H1 (cell line): Measurements from ENCODE around the gene BCL11A. TPM values are rescaled to one million over a fixed set of nuclear protein-coding genes. Genes with fewer than 3 reads are reported as not detected.

ENCODE experiments used
- CTCF ChIA-PET: fragments of 300-600 bp; sonication (Branson Sonifier 250); formaldehyde crosslinking; loops from one replicate; lab custom pipeline; 2021; ENCODE audit not compliant: partially characterized antibody; lab: Charles Lee
- POLR2A ChIA-PET: fragments of 300-600 bp; sonication (Branson Sonifier 250); formaldehyde crosslinking; loops from one replicate; lab custom pipeline; 2021; ENCODE audit warnings: inconsistent platforms; ENCODE audit not compliant: partially characterized antibody; lab: Charles Lee
- DNase-seq, 2 experiments: peaks; one replicate each; pipeline versions ENCODE4 v3.0.0 to v3.0.0-alpha.2; 2010 to 2022; ENCODE audit warnings: low spot score in 2 of 2, low read depth in 1 of 2, mixed read lengths in 1 of 2
- FAIRE-seq: peaks from 2 replicates; lab custom pipeline; 2011; peaks lifted over from hg19 to GRCh38; lab: Jason Lieb, UNC
- H2AFZ ChIP-seq: 2 replicates; pipeline ENCODE4 v1.8.1; 2012; ENCODE audit warnings: low read length, inconsistent platforms
- H2AK5ac ChIP-seq: 2 replicates; pipeline ENCODE4 v1.6.1; 2013; ENCODE audit warnings: low read depth, low read length
- H2BK120ac ChIP-seq: replicated peaks from 2 replicates; pipeline ENCODE3; 2013; ENCODE audit warnings: low read depth, low read length, inconsistent platforms
- H2BK12ac ChIP-seq: 2 replicates; pipeline ENCODE4 v1.6.1; 2013; ENCODE audit warnings: low read depth, low read length
- H2BK15ac ChIP-seq: 2 replicates; pipeline ENCODE4 v1.6.1; 2013; ENCODE audit warnings: low read length
- H2BK20ac ChIP-seq: 2 replicates; pipeline ENCODE4 v1.6.1; 2013; ENCODE audit warnings: low read length
- H2BK5ac ChIP-seq: 2 replicates; pipeline ENCODE4 v1.6.1; 2013; ENCODE audit warnings: low read depth, low read length
- H3K14ac ChIP-seq: 2 replicates; pipeline ENCODE4 v1.6.1; 2013; ENCODE audit warnings: inconsistent platforms; ENCODE audit not compliant: insufficient read length
- H3K18ac ChIP-seq: 2 replicates; pipeline ENCODE4 v1.6.1; 2013; ENCODE audit warnings: low read length; ENCODE audit errors: extremely low read depth
- H3K23ac ChIP-seq: 2 replicates; pipeline ENCODE4 v1.6.1; 2013; ENCODE audit warnings: inconsistent platforms; ENCODE audit not compliant: insufficient read length
- H3K23me2 ChIP-seq: 2 replicates; pipeline ENCODE4 v1.6.1; 2013; ENCODE audit warnings: low read depth, low read length
- H3K27ac ChIP-seq: 2 replicates; pipeline ENCODE4 v1.6.1; 2011; ENCODE audit warnings: low read depth, low read length, inconsistent platforms
- H3K27me3 ChIP-seq, 4 experiments: replicated peaks in 1 of 4; 1 replicate in 1 of 4; 2 replicates in 3 of 4; pipeline versions ENCODE4 v1.6.1 to v1.8.1; 2011 to 2013; ENCODE audit warnings: low read length in 3 of 4, mild to moderate bottlenecking in 3 of 4, inconsistent platforms in 2 of 4, mixed read lengths in 2 of 4, moderate library complexity in 1 of 4; ENCODE audit not compliant: control insufficient read depth in 3 of 4, insufficient read depth in 3 of 4; ENCODE audit errors: extremely low read depth in 1 of 4
- H3K36me3 ChIP-seq, 4 experiments: 2 replicates each; pipeline versions ENCODE4 v1.6.1 to v1.8.1; 2011 to 2013; ENCODE audit warnings: mild to moderate bottlenecking in 4 of 4, low read length in 3 of 4, moderate library complexity in 2 of 4, control low read depth in 1 of 4, inconsistent platforms in 1 of 4; ENCODE audit not compliant: insufficient read depth in 4 of 4, control insufficient read depth in 2 of 4
- H3K4ac ChIP-seq: replicated peaks from 2 replicates; pipeline ENCODE3; 2013; ENCODE audit warnings: low read length, low read depth, mixed read lengths, inconsistent platforms; ENCODE audit not compliant: insufficient read length
- H3K4me1 ChIP-seq, 4 experiments: replicated peaks in 1 of 4; 1 replicate in 1 of 4; 2 replicates in 3 of 4; pipeline versions ENCODE4 v1.6.1 to v1.8.1; 2011 to 2013; ENCODE audit warnings: low read length in 3 of 4, inconsistent platforms in 2 of 4, mixed read lengths in 1 of 4; ENCODE audit not compliant: insufficient read depth in 4 of 4, control insufficient read depth in 3 of 4
- H3K4me2 ChIP-seq, 2 experiments: 2 replicates each; pipeline versions ENCODE4 v1.6.1 to v1.8.1; 2011 to 2013; ENCODE audit warnings: low read depth in 2 of 2, low read length in 2 of 2, control low read depth in 1 of 2, inconsistent platforms in 1 of 2, mild to moderate bottlenecking in 1 of 2; ENCODE audit not compliant: insufficient read depth in 1 of 2
- H3K4me3 ChIP-seq, 4 experiments: fragments of 200-600, 300-600 bp in 1 of 4; sonication (generic), shearing (Covaris generic), sonication (Bioruptor Twin) in 1 of 4; 2 replicates each; pipeline versions ENCODE4 v1.5.1 to v1.8.1; 2011 to 2016; ENCODE audit warnings: low read length in 4 of 4, low read depth in 3 of 4, control low read depth in 2 of 4, inconsistent platforms in 2 of 4, mild to moderate bottlenecking in 2 of 4, mixed read lengths in 1 of 4, moderate library complexity in 1 of 4; ENCODE audit not compliant: insufficient read depth in 2 of 4; ENCODE audit errors: extremely low read depth in 1 of 4
- H3K56ac ChIP-seq: replicated peaks from 2 replicates; pipeline ENCODE3; 2013; ENCODE audit warnings: low read depth, mild to moderate bottlenecking, mixed read lengths, low read length, inconsistent platforms; ENCODE audit not compliant: insufficient read length
- H3K79me1 ChIP-seq: 2 replicates; pipeline ENCODE4 v1.6.1; 2013; ENCODE audit warnings: low read depth, low read length, control low read depth
- H3K79me2 ChIP-seq, 2 experiments: 2 replicates each; pipeline versions ENCODE4 v1.6.1 to v1.8.1; 2012 to 2013; ENCODE audit warnings: low read length in 2 of 2, mild to moderate bottlenecking in 2 of 2, inconsistent platforms in 1 of 2; ENCODE audit not compliant: insufficient read depth in 2 of 2, control insufficient read depth in 1 of 2
- H3K9ac ChIP-seq, 4 experiments: replicated peaks in 1 of 4; 1 replicate in 1 of 4; 2 replicates in 3 of 4; pipeline versions ENCODE4 v1.6.1 to v1.8.1; 2011 to 2013; ENCODE audit warnings: low read depth in 3 of 4, low read length in 3 of 4, control low read depth in 2 of 4, mild to moderate bottlenecking in 2 of 4, moderate library complexity in 2 of 4, inconsistent platforms in 1 of 4; ENCODE audit errors: extremely low read depth in 1 of 4
- H3K9me3 ChIP-seq, 2 experiments: 2 replicates each; pipeline versions ENCODE4 v1.6.1 to v1.8.1; 2012 to 2013; ENCODE audit warnings: mild to moderate bottlenecking in 2 of 2, moderate library complexity in 2 of 2, control low read depth in 1 of 2, inconsistent platforms in 1 of 2, low read depth in 1 of 2, low read length in 1 of 2, mixed read lengths in 1 of 2; ENCODE audit not compliant: insufficient read depth in 2 of 2
- H4K20me1 ChIP-seq, 2 experiments: replicated peaks in 1 of 2; 2 replicates each; pipeline versions ENCODE3 to v1.8.1; 2011 to 2013; ENCODE audit warnings: inconsistent platforms in 2 of 2, low read length in 2 of 2, mild to moderate bottlenecking in 1 of 2; ENCODE audit not compliant: insufficient read depth in 2 of 2, control insufficient read depth in 1 of 2
- H4K5ac ChIP-seq: 2 replicates; pipeline ENCODE4 v1.6.1; 2013; ENCODE audit warnings: low read length, low read depth, mixed read lengths, inconsistent platforms; ENCODE audit not compliant: insufficient read length
- H4K8ac ChIP-seq: 2 replicates; pipeline ENCODE4 v1.8.0; 2013; ENCODE audit warnings: mild to moderate bottlenecking, moderate library complexity, low read length, inconsistent platforms; ENCODE audit not compliant: insufficient read depth; ENCODE audit errors: extremely low read depth
- H4K91ac ChIP-seq: replicated peaks from 2 replicates; pipeline ENCODE3; 2013; ENCODE audit warnings: low read length, mixed read lengths, inconsistent platforms; ENCODE audit not compliant: insufficient read length
- RAD21 ChIP-seq, 2 experiments: IDR thresholded peaks in 1 of 2; conservative IDR thresholded peaks in 1 of 2; 2 replicates each; pipeline ENCODE4 v1.6.1; 2011; ENCODE audit warnings: low read depth in 2 of 2, low read length in 2 of 2, improper control_type of control experiment in 1 of 2, inconsistent platforms in 1 of 2, mild to moderate bottlenecking in 1 of 2, moderate library complexity in 1 of 2
- RNF2 ChIP-seq: fragments of 200-900, 300-1000 bp; sonication (generic); IDR thresholded peaks from 2 replicates; pipeline ENCODE4 v1.7.1; 2016; ENCODE audit warnings: borderline replicate concordance, low read depth, mild to moderate bottlenecking, antibody characterized with exemption, low read length; ENCODE audit not compliant: poor library complexity, severe bottlenecking; ENCODE audit errors: missing control alignments
- WGBS, 2 experiments: shearing (Covaris generic) in 1 of 2; methylation state at CpG; one replicate each; pipeline versions ENCODE4 v1.1.6 to v1.1.7; 2013 to 2015; ENCODE audit warnings: low lambda C conversion rate in 2 of 2, mixed read lengths in 2 of 2, inconsistent platforms in 1 of 2, low coverage in 1 of 2, missing lambda C conversion rate in 1 of 2; ENCODE audit not compliant: insufficient replicate concordance in 2 of 2, insufficient coverage in 1 of 2, insufficient read length in 1 of 2; ENCODE audit errors: extremely low coverage in 1 of 2, missing lambda C conversion rate in 1 of 2; 5-methylcytosine and 5-hydroxymethylcytosine counted together
- polyA plus RNA-seq, 7 experiments: library from polyadenylated mRNA; depleted of rRNA in 3 of 7; stranded (reverse) in 5 of 7; unstranded in 2 of 7; fragments of >200 nt in 5 of 7; fragments of 200-250 nt in 2 of 7; gene quantifications; 1 replicate in 5 of 7; 2 replicates in 1 of 7; 4 replicates in 1 of 7; pipeline versions ENCODE4 v1.2.1 to v1.2.3, GENCODE V29; 2011 to 2013; ENCODE audit warnings: missing spikeins in 2 of 7, mixed read lengths in 2 of 7
- total RNA-seq: library from RNA; stranded (reverse); fragmentation: NEBNext Ultra II Directional; extraction: Animal tissue kit (Norgen Biotek cat#: 25700); gene quantifications from 2 replicates; pipeline ENCODE4 v1.2.1, GENCODE V29; 2021

The BCL11A gene
- total and polyA plus RNA-seq, 2 of the 8 experiments (the other 6 are each of a cell fraction or from before 2014, with no cell fraction given) = 11.9 to 59.3 TPM

- no peaks in the 10 kb centered on the region for H3K27me3 ChIP-seq
- ChIA-PET POLR2A (interaction anchor here (0.8 to 1.2 kb wide), 2 partner anchors 41 to 52 kb away, joined by 3 read pairs; no protein-coding TSS in a partner anchor), CTCF (interaction anchor here (0.7 to 1.6 kb wide), 11 partner anchors 12 to 160 kb away, joined by 3 to 8 read pairs (median 3); no protein-coding TSS in a partner anchor)
- no peak overlapping the region for H3K4ac ChIP-seq
- H3K9ac ChIP-seq = no peak overlapping the region
- H2BK12ac ChIP-seq = no peak overlapping the region
- H3K27ac ChIP-seq = no peak overlapping the region
- H3K4me1 ChIP-seq = peaks cover 3 to 19% (median 10%) of the 10 kb centered on the region in 4 experiments; a peak in 6 of 7 replicates
- H4K8ac ChIP-seq = no peak overlapping the region
- 83% methylated on average over 2 of the region's 2 CpGs; no CpG with 5 or more reads in 1 of the 2 experiments for WGBS, 2 experiments
- no peak overlapping the region for H2AFZ ChIP-seq
- H3K23ac ChIP-seq = no peak overlapping the region
- peaks cover 17% of the 10 kb centered on the region for H3K79me1 ChIP-seq
- peaks cover 2 to 14% of the 10 kb centered on the region in 2 experiments for H4K20me1 ChIP-seq
- no peak for TF ChIP-seq RNF2
- 0 out of 4 replicates have a peak, but pooled peaks of 1 of the 2 experiments have one; percentile 19 for TF ChIP-seq RAD21 (IDR thresholded peaks at IDR 0.05 in 1 of 2, conservative IDR thresholded peaks at IDR 0.05 in 1 of 2; ENCODE audit: low read depth in 2 of 2, low read length in 2 of 2)
- no peak overlapping the region for H4K5ac ChIP-seq
- no peaks in the 10 kb centered on the region for H3K23me2 ChIP-seq
- FAIRE-seq = no peak
- no peaks in the 10 kb centered on the region for H3K9me3 ChIP-seq
- no peak overlapping the region for H2BK20ac ChIP-seq
- no peak overlapping the region for H3K4me2 ChIP-seq
- DNase-seq = no peak
- no peak overlapping the region for H3K4me3 ChIP-seq
- H3K56ac ChIP-seq = no peak overlapping the region
- H2BK5ac ChIP-seq = no peak overlapping the region
- peaks cover 0 to 10% (median under 1%) of the 10 kb centered on the region in 4 experiments; a peak in 2 of 8 replicates for H3K36me3 ChIP-seq
- no peak overlapping the region for H2BK120ac ChIP-seq
- H3K18ac ChIP-seq = no peak overlapping the region
- H4K91ac ChIP-seq = no peak overlapping the region
- H3K79me2 ChIP-seq = peaks cover 0 to 89% of the 10 kb centered on the region in 2 experiments
- no peak overlapping the region for H3K14ac ChIP-seq
- no peak overlapping the region for H2AK5ac ChIP-seq
- H2BK15ac ChIP-seq = no peak overlapping the region
Observed at GRCh38 chr2:60497500-60497899, 56.0 kb downstream of the BCL11A start.
